ENCODE measurements around the gene PIK3R4.

PIK3R4 gene

DNA sequence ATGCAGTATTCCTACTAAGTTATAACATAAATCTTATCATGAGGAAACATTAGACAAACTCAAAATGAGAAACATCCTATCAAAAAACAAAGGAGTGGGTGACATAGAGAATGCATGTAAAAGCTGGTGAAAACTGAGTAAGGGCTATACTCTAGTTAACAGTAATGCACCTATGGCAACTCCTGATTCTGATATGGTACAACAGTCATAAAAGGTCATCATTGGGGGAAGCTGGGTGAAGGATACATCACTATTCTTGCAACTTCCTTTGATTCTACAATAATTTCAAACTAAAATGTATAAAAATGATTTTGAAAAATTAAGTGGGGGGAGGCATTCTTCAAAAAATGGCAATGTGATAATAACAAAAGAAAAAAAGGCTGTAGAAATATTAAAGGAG lies 6.8 kb downstream of the PIK3R4 start:
- no peak for DNase-seq

GRCh38 chr3:130738241-130738640 lies 8.4 kb downstream of the PIK3R4 start:
- no peak for DNase-seq

DNA sequence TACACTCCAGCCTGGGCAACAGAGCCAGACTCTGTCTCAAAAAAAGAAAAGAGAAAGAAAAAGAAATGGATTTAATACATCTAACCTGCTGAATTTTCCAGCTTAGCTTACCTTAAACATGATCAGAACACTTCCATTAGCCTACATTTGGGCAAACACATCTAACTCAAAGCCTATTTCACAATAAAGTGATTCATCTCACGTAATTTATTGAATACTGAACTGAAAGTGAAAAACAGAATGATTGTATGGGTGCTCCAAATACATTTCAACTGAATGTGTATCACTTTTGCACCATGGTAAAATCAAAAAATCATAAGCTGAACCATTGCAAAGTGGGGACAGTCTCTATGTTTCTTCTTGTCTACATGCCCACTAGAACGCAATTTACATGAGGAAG lies 9.0 kb downstream of the PIK3R4 start:
- no peak for DNase-seq

DNA sequence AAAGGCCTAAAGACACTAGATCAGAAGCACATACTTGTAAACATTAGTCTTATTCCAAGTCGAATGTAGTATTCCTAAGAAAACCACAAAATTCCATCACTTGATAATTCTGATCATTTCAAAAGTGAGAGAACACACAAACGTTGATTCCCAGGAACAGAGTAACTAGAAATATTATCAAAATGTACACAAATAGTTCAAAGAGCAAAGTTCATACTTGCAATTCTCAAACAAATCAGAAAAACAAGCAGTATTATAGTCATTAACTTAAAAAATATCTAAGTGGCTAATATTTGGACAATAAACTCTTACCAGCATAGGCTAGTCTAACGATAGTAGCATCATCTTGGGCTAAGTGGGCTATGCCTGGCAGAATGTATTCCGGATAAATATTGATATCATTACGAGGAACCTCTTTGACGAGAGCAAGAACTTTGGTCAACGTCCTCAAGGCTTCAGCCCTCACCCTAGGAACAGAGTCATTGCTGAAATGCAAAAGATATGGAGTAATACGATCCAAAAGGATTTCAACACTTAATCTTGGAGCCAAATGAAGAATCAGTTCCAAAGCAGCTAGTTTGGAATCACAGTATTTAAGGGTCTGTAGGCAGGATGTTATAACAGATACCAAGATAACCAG lies 13.3 kb downstream of the PIK3R4 start:
- no peak for DNase-seq

- no peak for DNase-seq
Measured at GRCh38 chr3:130732501-130732900, 14.1 kb downstream of the PIK3R4 start.

DNA sequence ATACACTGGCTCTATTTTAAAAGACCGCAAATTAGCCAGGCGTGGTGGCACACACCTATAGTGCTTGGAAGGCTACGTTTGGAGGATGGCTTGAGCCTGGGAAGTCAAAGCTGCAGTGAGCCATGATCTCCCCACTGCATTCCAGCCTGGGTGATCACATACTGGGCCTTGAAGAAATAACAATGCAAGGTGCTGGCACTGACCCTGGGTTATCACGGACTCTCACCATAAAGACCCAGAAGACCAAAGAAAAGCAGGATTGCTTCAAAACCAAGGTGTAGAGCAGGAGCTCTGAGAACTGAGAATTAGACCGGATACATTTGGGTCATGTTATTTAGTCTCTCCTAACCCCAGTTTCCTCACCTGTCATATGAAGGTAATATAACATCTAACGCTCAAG lies 14.8 kb downstream of the PIK3R4 start:
- DNase-seq: no peak

DNA sequence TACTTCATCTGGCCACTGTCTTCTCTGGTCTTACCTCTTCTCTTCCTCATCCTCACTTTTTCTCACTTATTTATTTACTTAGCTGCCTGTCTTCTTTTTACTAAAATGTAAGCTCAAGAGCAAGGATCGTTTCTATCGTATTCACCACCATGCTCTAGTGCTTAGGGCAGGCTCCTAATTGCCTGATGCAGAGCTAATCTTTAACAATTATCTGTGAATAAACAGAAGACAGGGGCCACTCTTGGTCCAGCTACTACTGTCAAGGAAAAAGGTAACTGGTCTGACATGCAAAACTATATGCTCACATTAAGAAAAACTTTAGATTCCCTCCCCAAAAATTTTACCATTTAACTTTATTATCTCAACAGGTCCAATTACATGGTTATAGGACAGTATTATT lies 17.5 kb downstream of the PIK3R4 start:
- no peak for DNase-seq

DNA sequence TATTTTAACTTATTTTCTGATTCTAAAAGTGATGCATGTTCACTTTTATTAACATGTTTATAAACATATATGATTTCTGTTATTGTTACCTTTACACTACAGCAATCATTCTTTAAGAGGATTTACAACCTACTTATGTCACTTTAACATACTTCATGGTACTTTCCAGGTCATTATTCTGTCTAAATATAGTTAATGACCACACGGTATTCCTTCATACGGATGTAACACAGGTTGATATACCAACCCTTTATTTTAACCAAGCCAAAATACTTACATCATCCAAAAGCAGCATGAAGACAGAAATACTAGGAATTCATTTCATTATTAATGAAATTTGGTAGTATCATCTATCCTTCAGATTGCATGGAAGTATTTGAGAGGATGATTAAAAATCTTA lies 18.6 kb downstream of the PIK3R4 start:
- DNase-seq: no peak

GRCh38 chr3:130725746-130726145 lies 20.9 kb downstream of the PIK3R4 start:
- no peak for DNase-seq

DNA sequence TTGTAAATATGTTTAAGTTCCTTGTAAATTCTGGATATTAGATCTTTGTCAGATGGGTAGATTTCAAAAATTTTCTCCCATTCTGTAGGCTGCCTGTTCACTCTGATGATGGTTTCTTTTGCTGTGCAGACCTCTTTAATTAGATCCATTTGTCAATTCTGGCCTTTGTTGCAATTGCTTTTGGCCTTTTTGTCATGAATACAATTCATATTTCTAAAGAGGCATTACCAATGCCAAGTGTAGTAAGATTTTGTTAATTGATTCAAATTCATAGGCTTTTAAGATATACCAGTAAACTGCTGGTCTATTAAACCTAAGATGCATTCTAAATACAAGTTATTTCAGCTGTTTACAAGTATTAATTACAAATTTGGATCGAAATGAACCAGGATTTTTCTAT lies 31.0 kb downstream of the PIK3R4 start:
- no peak for DNase-seq

GRCh38 chr3:130712718-130713423 lies 33.8 kb downstream of the PIK3R4 start:
- no peak for DNase-seq

DNA sequence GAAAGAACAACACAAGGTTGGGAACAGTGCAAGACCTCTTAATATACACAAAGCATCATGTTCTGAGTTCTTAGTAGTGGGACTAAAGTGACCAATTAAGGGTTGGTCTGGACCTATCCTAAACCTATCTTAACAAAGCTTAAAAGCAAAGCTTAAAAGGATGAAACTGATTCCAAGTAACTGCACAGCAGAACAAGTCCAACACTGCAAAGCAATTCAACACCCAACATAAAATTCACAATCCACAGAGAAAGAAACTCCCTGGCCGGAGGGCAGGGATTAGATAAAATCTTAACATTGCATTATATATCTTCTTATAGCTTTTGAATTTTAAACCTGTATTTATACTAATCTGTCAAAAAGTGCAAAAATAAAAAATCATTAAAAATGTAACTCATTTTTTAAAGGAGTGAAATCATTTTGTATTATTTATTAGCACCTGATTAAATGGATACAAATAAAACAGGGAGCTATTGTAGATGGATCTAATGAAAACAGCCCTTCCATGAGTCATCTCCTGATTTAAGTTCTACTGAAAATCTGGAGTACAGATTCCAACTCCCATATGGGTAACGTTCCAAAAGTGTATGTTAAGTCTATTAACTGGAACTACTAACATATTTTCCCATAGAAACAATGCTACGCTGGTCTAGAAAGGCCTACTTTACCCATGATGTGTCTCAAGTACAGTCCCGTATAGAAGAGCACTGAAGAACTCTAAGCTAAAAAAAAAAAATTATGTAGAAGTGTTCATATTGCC lies 34.9 kb downstream of the PIK3R4 start:
- DNase-seq: no peak

GRCh38 chr3:130709671-130710070 lies 37.0 kb downstream of the PIK3R4 start:
- no peak for DNase-seq

GRCh38 chr3:130707902-130708601 lies 38.6 kb downstream of the PIK3R4 start:
- no peak for DNase-seq

DNA sequence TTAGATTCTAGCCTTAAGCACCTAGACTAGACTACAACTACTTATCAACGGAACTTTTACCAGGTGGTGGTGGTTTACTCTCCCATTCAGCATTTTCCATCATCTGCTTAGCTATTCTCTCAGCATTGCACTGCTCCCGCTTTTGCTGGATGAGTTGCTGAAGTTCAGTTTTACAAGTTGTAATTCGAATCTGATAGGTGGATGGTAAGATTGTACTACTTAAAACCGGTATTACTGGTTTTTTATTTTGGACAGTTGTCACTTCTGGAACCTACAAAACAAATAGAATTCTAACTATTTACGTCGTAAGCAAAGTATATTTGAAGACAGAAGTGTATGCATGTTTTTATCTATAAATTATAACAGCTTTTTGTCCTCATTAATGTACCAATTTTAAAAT lies 41.1 kb downstream of the PIK3R4 start:
- DNase-seq: no peak

DNA sequence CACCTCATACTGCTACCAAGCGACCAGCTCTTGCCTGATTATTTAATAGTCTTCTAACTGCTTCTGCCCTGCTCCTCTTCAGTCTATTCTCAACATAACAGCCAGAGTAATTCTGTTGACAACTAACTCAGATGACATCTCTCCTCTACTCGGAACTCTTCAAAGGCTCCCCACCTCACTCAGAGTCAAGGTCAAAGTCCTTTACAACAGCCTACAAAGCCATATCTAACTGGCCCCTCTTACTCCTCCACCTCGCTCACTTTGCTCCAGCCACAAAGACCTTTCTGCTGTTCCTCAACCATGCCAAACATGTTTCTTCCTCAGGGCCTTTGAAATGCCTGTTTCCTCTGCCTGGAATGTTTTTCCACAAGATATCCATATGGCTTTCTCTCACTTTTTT lies 43.6 kb downstream of the PIK3R4 start:
- no peak for DNase-seq

DNA sequence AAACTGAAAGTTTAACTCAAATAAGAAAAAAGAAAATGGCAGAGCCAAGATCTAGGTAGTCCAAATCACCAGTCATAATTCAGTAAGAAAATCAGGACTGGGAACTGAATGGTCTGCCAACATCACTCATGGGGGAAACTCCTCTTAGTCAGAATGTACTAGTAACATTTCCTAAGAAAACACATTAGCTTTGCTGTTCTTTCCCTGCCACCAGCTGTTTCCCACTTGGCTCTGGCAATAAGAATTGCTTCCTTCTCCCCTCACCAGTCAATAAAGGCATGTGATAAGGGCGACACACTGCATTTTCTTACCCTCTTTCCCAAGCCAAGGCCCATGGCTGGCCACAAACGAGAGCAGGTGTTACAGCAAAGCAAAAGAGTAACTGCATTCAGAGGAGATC lies 46.1 kb downstream of the PIK3R4 start:
- DNase-seq: no peak

DNA sequence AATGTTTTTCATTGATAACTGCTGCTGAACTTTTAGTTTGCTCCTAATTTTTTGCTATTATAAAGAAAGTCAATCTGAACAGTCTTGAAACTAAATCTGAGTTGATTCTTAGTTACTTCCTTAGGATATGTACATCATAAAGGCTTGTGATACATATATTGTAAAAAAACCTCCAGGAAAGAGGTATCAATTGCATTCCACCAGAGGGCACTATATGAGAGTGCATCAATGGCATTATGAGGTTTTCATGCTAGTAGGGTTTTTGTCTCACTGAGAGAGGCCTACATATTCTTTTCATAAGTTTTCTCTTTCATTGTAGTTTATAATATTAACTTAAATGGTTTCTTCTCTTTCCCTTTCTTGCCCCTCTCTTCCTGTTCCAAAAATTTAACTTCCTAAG lies 46.9 kb downstream of the PIK3R4 start:
- DNase-seq: no peak

DNA sequence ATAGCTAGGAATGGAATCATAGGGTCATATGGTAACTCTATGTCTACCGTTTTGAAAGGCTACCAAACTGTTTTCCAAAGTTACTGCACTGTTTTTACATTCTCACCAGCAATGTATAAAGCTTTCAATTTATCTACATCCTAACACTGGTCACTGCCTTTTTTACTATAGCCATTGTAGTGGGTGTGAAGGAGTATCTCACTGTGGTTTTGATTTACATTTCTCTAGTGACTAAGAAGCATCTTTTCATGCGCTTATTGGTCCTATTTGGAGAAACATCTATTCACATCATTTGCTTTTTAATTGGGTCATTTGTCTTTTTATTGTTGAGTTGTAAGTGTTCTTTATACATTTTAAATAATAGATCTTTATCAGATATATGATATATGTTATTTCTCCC lies 53.3 kb downstream of the PIK3R4 start:
- DNase-seq: no peak

- DNase-seq: no peak
Measured at GRCh38 chr3:130692455-130692854, 54.2 kb downstream of the PIK3R4 start.

DNA sequence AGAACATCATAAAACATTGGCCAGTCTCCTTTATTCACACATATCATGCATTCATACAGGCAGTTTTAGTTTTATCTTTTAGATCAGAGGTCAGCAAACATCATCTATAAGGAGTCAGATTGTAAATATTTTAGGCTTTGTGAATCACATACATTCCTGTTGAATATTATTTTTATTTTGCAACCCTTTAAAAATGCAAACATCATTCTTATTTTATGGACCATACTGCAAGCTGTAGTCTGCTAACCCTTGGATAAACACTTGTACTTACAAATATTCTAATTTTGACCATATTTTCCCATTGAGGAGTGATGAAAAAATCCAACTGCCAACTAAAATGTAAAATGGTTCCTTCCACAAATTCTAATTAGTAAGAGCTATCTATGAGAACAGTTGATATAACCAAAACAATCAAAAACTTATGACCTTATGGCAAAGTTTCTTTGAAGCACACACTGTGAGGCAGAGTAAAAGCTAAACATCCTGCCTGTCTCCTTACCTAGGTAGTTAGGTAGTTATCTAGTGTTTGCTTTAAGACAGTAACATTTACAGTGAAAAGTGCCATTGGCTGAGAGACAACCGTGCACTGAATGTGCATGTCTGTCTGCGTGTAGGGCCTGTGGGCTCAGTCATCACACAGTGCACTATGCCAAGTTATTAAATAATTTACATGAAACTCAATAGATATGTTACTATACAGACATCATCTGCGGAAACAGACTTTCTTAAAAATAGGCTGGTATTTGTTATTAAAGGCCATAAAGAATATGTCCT lies 57.7 kb downstream of the PIK3R4 start:
- DNase-seq: no peak

DNA sequence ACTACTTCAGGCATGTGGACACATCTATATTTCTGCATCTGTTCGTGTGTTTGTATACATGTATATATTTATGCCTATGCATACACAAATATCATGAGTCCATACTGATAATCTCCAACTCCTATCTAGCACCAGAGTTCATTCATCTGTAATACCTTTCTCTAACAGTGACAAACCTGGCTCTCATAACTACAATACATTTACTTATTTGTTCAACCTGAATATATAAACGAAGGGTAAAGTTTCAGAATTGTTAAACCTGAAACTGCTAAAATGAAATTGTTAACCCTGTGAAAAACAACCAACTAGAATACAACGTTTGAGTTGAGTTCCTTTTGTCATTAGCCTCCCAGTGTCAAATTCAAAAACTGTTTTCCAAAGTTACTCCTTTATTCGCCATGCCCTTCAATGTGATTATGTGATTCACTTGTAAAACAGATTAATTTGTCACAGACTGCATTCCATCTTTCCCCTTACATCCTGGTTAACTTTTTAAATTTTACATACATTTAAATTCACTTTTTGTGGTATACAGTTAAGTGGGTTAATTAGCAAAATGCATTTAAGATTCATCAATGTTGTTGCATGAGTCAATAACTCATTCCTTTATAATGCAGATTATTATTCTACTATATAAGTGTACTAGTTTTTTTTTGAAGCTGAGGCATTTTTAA lies 58.5 kb downstream of the PIK3R4 start:
- no peak for DNase-seq
